Coronary artery (tissue), 2 donors: Measurements from ENCODE around the gene B3GNT3.

ENCODE experiments used
- DNase-seq: peaks from one replicate; pipeline ENCODE4 v3.0.0-alpha.2; 2017; ENCODE audit warnings: low spot score
- H3K27ac ChIP-seq, 2 donors: fragments of 200-600 bp; sonication (generic); one replicate each; pipeline ENCODE4 v1.5.1; 2016 to 2019
- H3K4me3 ChIP-seq: fragments of 200-600 bp; sonication (generic); 2 replicates; pipeline ENCODE4 v1.5.1; 2016; ENCODE audit warnings: mild to moderate bottlenecking, moderate library complexity
- TF ChIP-seq, protein P1 (sequence below): fragments of 200-600 bp; sonication (generic); IDR thresholded peaks from one replicate; pipeline ENCODE4 v1.5.1; 2019; ENCODE audit warnings: antibody characterized with exemption

Gene B3GNT3

DNA sequence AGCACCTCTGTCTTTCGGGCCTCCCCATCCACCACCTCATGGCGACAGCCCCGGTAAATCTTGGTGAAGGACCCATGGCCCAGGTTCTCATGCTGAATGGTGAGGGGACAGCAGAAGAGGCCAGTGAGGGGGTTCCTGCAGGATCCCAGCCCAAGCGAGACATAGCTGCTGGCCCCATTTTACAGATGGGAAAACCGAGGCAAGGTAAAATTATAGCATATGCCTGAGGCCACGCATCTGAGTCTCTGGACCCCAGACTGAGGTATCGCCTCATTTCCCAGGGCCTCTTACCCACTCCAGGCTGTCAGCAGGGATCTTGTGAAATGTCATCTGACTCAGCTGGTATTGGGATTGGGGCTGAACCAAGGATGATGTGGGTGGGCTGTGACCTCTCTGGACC, 43.0 kb downstream of the B3GNT3 start:
- DNase-seq, result no peak
- H3K27ac ChIP-seq, result no peak overlapping the region
- no peak overlapping the region for H3K4me3 ChIP-seq
- TF ChIP-seq, protein P1, sequence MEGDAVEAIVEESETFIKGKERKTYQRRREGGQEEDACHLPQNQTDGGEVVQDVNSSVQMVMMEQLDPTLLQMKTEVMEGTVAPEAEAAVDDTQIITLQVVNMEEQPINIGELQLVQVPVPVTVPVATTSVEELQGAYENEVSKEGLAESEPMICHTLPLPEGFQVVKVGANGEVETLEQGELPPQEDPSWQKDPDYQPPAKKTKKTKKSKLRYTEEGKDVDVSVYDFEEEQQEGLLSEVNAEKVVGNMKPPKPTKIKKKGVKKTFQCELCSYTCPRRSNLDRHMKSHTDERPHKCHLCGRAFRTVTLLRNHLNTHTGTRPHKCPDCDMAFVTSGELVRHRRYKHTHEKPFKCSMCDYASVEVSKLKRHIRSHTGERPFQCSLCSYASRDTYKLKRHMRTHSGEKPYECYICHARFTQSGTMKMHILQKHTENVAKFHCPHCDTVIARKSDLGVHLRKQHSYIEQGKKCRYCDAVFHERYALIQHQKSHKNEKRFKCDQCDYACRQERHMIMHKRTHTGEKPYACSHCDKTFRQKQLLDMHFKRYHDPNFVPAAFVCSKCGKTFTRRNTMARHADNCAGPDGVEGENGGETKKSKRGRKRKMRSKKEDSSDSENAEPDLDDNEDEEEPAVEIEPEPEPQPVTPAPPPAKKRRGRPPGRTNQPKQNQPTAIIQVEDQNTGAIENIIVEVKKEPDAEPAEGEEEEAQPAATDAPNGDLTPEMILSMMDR, result no peak

DNA sequence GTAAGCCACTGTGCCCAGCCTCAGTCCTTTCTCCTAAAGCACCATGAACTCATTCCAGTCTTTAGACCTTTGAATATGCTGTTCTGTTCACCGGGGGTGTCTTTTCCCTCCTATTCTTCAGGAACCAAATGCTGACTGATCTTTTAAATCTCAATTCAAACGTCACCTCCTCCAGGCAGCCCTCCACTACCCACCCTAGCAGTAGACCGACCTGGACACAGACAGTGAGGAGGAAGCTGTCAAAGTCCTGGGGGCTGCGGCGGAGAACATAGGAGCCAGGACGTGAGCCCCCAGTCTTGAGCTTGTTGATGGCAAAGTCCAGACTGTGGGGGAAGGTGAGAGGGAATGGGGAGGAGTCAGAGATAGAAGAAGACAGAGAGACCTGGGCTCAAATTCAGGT, 45.1 kb downstream of the B3GNT3 start:
- no peak overlapping the region for H3K27ac ChIP-seq
- no peak for DNase-seq
- no peak overlapping the region for H3K4me3 ChIP-seq
- TF ChIP-seq, protein P1, result no peak

DNA sequence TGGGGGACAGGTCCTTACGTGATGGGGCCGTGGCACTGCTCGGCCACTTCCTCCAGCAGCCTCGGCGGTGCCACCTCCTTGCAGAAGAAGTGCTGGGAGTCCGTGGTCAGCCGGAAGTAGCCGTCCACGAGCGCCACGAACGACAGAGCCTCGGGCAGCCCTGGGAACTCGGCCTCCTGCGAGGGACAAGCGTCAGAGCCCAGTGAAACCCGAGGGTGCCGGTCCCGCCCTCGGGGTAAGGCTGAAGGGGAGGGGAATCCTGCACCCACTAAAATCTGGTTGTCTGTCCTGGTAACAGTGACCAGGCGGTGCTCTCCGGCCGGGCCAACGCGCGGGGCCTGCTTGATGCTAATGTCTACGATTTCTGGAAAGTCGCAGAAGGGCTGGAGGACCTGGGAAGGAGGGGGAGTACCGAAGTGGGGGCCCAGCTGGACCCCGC, 46.5 kb downstream of the B3GNT3 start:
- DNase-seq, result no peak

DNA sequence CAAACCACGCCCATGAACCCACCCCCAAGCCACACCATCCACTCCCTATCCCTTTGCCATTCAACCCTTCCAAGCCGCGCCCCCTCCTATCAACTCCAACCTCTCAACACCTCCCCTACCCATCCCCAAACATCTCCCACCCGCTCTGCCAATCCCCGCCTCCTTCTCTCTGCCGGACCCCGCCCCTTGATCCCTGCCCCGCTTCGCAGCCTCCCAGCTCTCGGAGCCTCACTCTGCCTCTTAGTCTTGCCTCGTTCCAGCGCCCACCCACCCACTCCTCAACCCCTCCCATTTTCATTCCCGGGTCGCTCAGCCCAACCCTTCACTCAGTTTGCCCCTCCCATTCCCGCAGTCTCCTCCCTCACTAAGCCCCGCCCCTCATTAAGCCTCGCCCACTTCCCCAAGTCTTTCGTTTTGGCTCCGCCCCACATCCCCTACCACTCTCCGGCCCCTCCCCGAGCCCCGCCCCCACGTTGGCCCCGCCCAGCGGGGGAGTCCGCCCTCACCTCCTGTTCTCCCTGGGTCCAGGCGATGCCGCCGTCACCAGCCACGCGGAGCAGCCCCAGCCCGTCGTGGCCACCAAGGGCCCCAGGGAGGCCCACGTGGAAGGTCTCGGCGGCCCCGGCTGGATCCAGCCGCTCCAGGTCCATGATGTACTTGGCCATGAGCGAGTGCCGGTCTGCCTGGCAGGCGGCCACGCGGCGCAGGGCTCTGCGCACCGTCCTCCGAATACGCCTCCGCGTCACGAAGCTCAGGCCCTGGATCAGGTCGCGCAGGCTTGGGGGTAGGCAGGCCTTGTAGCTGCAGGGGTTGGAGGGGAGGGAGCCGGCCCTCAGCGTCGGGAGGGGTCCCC, 47.1 kb downstream of the B3GNT3 start:
- no peak for DNase-seq
- Histone ChIP-seq H3K27ac (peak overlapping the region in 1 of 2 donors; percentile 73), H3K4me3 (peak overlapping the region; percentile 60)
- TF ChIP-seq, protein P1, result no peak

More for the DNA sequence above, 46.5 kb downstream of the B3GNT3 start:
- peak overlapping the region in 1 of 2 donors; percentile 51 for H3K27ac ChIP-seq
- TF ChIP-seq, protein P1, result no peak
- H3K4me3 ChIP-seq, result peak overlapping the region; percentile 60

GRCh38 chr19:17842663-17843291, 47.8 kb downstream of the B3GNT3 start:
- peak overlapping the region; percentile 60 for H3K4me3 ChIP-seq
- H3K27ac ChIP-seq, result peak overlapping the region in 1 of 2 donors; percentile 73
- no peak for DNase-seq
- TF ChIP-seq, protein P1, result no peak

DNA sequence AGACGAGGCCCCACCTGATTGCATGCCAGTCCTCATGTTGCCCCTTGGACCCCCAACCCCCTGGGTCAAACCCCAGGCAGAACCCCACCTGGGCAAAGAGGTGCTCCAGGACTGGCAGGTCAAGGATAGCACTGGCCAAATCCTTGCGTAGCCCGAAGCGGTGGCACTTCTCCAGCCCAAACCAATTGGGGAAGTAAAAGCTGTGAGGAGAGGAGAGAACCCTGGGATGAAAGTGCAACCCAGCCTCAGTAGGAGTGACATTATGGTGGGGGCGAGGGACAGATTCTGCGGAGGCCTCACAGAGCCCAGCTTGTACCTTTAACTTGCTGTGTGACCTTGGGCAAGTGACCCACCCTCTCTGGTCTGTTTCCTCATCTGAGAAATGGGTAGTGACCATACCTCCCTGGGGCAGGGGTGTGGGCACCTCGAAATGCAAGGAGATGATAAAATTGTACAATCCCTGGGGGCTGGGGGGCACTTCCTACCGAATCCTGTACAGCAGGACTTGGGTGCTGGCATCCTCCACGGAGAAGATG, 48.4 kb downstream of the B3GNT3 start:
- no peak for DNase-seq
- H3K27ac ChIP-seq, result no peak overlapping the region
- H3K4me3 ChIP-seq, result no peak overlapping the region
- TF ChIP-seq, protein P1, result no peak
